ENCODE measurements around the gene SPI1. TPM values are rescaled to one million over a fixed set of nuclear protein-coding genes. Genes with fewer than 3 reads are reported as not detected.
A peak's percentile ranks its signal among the peaks of the same experiment; 100 is the strongest.

SPI1 gene
- total RNA-seq, 1 experiment from 2014 or later: 0.31 TPM

DNA sequence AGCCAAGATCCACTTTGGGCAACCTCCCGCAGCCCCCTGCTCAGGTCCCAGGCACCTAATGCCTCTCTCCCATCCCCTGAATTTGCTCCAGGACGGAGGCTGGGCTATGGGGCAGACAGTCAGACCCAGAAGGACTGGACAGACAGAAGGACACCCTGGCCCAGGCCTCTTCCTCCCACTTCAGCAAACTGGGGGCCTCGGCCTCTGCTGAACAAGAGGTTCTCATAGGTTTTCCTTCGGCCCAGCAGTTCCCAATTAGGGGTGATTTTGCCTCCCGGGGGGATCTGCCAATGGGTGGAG lies 3.7 kb downstream of the SPI1 start:
- ChIA-PET CTCF (interaction anchor here (0.8 to 1.5 kb wide), 5 partner anchors 9 to 80 kb away, joined by 3 to 8 read pairs (median 5); no protein-coding TSS in a partner anchor), POLR2A (no interaction called here)
- ATAC-seq: no peak
- H3K4me3 ChIP-seq (ENCODE audit: low read depth in 2 of 2, low read length in 2 of 2): no peak overlapping the region
- no peaks in the 10 kb centered on the region for H3K36me3 ChIP-seq (ENCODE audit: control insufficient read depth, insufficient read depth, low read length)
- H3K27ac ChIP-seq (ENCODE audit: low read length): no peak overlapping the region
- no peaks in the 10 kb centered on the region for H3K27me3 ChIP-seq (ENCODE audit: control insufficient read depth, insufficient read depth, low read length)
- no TSS peak for BruUV-seq (replicated peaks)
- intact Hi-C loops (cut with micrococcal nuclease; ENCODE audit: unreplicated experiment): loop anchor here (5.0 kb wide), 1 partner anchor 78 kb away; no protein-coding TSS in a partner anchor
- in situ Hi-C loops (cut with HindIII; ENCODE audit: low pct_unique_long_range_greater_than_20kb, low sequenced_read_pairs): no loop called here
- TF ChIP-seq, protein P1, sequence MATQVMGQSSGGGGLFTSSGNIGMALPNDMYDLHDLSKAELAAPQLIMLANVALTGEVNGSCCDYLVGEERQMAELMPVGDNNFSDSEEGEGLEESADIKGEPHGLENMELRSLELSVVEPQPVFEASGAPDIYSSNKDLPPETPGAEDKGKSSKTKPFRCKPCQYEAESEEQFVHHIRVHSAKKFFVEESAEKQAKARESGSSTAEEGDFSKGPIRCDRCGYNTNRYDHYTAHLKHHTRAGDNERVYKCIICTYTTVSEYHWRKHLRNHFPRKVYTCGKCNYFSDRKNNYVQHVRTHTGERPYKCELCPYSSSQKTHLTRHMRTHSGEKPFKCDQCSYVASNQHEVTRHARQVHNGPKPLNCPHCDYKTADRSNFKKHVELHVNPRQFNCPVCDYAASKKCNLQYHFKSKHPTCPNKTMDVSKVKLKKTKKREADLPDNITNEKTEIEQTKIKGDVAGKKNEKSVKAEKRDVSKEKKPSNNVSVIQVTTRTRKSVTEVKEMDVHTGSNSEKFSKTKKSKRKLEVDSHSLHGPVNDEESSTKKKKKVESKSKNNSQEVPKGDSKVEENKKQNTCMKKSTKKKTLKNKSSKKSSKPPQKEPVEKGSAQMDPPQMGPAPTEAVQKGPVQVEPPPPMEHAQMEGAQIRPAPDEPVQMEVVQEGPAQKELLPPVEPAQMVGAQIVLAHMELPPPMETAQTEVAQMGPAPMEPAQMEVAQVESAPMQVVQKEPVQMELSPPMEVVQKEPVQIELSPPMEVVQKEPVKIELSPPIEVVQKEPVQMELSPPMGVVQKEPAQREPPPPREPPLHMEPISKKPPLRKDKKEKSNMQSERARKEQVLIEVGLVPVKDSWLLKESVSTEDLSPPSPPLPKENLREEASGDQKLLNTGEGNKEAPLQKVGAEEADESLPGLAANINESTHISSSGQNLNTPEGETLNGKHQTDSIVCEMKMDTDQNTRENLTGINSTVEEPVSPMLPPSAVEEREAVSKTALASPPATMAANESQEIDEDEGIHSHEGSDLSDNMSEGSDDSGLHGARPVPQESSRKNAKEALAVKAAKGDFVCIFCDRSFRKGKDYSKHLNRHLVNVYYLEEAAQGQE (IDR thresholded peaks at IDR 0.05; ENCODE audit: insufficient read depth in 1 of 2, low read depth in 2 of 2, low read length in 1 of 2): no peak
- TF ChIP-seq, protein P2, sequence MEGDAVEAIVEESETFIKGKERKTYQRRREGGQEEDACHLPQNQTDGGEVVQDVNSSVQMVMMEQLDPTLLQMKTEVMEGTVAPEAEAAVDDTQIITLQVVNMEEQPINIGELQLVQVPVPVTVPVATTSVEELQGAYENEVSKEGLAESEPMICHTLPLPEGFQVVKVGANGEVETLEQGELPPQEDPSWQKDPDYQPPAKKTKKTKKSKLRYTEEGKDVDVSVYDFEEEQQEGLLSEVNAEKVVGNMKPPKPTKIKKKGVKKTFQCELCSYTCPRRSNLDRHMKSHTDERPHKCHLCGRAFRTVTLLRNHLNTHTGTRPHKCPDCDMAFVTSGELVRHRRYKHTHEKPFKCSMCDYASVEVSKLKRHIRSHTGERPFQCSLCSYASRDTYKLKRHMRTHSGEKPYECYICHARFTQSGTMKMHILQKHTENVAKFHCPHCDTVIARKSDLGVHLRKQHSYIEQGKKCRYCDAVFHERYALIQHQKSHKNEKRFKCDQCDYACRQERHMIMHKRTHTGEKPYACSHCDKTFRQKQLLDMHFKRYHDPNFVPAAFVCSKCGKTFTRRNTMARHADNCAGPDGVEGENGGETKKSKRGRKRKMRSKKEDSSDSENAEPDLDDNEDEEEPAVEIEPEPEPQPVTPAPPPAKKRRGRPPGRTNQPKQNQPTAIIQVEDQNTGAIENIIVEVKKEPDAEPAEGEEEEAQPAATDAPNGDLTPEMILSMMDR (IDR thresholded peaks at IDR 0.05): no peak
- TF ChIP-seq TCF7L2 (IDR thresholded peaks at IDR 0.05; ENCODE audit: low read depth, low read length): no peak
- no peaks in the 10 kb centered on the region; the same call in 1 of the 2 replicates for H3K4me1 ChIP-seq (ENCODE audit: control insufficient read depth, insufficient read depth, low read length)
- no peaks in the 10 kb centered on the region for H3K9me3 ChIP-seq (ENCODE audit: control insufficient read depth, insufficient read depth, low read depth, low read length)
- DNase-seq (ENCODE audit: low read depth, low spot score): no peak

DNA sequence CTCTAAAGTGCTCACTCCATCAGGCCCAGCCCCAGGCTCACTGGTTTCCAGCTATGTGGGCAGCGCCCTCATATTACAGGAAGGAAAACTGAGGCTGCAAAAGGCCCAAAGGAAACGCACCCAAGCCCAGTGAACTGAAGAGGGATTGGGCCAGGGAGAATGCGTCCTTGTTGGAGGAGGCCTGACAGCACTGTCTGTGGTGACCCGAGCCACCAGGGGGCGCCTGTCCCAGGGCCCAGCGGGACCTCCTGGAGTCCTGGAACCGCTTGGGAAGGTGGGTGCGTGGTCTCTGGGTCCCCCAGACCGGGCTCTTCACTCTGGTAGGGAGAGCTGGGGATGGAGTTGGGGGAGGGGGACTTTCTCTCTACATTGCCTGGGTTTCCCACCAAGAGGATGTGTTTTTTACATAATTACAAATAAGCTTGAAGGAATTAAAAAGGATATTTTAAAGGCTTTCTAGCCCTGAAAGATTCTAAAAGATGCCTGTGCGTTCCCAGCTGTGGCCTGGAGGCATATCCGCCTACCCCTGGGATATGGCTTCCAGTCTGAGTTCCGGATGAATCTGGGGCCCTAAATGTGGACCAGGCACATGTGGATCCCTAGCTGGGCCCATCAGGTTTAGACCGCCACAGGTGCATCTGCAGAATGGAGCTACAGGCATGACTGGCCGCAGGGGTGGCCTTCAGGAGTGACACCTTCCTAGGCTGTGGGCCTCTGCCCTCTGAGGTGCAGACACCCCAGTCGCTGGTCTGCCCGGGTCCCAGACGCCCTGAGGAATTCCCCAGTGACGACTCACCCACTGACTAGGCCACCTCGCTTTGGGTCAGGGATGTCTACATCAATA lies 4.2 kb downstream of the SPI1 start:
- CTCF ChIA-PET: interaction anchor here (0.8 to 1.5 kb wide), 5 partner anchors 9 to 80 kb away, joined by 3 to 8 read pairs (median 5); no protein-coding TSS in a partner anchor
- POLR2A ChIA-PET: interaction anchor here (0.6 kb wide), 1 partner anchor 356 kb away, joined by 6 read pairs; no protein-coding TSS in a partner anchor
- ATAC-seq: peak; percentile 95
- in situ Hi-C loops (cut with HindIII; ENCODE audit: low pct_unique_long_range_greater_than_20kb, low sequenced_read_pairs): no loop called here
- Histone ChIP-seq H3K36me3 (ENCODE audit: control insufficient read depth, insufficient read depth, low read length) (no peaks in the 10 kb centered on the region), H3K27me3 (ENCODE audit: control insufficient read depth, insufficient read depth, low read length) (no peaks in the 10 kb centered on the region), H3K27ac (ENCODE audit: low read length) (no peak overlapping the region), H3K4me1 (ENCODE audit: control insufficient read depth, insufficient read depth, low read length) (no peaks in the 10 kb centered on the region; the same call in 1 of the 2 replicates), H3K4me3 (ENCODE audit: low read depth in 2 of 2, low read length in 2 of 2) (no peak overlapping the region), H3K9me3 (ENCODE audit: control insufficient read depth, insufficient read depth, low read depth, low read length) (no peaks in the 10 kb centered on the region)
- TF ChIP-seq, protein P2 (IDR thresholded peaks at IDR 0.05): peak; percentile 98
- TF ChIP-seq, protein P1 (IDR thresholded peaks at IDR 0.05; ENCODE audit: insufficient read depth in 1 of 2, low read depth in 2 of 2, low read length in 1 of 2): no peak
- intact Hi-C loops (cut with micrococcal nuclease; ENCODE audit: unreplicated experiment): loop anchor here (5.0 kb wide), 1 partner anchor 78 kb away; no protein-coding TSS in a partner anchor
- no TSS peak for BruUV-seq (replicated peaks)
- DNase-seq (ENCODE audit: low read depth, low spot score): peak; percentile 33
